ENCODE measurements around the gene PRXL2A.

The PRXL2A gene

DNA sequence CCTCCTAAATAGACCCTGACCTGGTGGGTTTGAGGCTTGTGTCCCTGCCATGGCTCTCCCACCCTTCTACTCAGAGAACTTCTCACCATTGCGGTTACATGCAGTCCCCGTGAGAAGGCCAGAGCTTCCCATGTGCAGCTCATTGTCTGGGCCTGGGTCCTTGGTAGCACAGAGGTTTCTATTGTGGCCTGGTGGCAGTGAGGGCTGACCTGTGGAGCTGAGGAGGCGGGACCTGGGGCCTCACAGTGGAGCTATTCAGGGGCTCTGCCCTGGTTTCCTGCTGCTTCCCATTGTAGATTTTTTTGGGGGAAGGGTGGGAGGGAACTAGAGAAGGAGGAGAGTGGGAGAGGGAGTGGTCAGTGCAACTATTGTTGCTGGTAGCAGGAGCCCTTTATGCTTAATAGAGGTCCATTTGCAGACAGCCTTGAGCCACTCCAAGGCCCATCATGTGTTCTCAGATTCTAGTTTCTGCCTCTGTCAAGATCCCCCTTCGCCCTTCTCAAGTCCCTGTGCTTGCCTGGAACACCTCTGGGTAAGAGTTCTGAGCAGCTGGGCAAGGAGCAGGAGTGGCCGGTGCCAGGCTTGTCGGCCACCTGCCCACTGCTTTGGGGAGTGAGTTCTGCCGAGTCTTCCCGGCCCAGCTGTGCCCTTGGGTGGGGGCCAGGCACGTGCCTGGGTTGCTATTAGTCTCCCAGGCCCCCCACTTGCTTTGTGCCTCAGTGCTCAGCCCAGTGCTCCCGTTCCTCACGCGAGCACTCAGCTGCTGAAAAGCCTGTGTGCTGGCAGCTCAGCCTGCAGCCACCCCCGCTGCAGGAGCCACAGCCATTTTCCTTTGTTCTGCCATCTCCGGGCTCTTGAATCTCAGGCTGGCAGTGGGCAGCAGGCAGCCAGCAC is 56.5 kb downstream of the PRXL2A start:
- Histone ChIP-seq H3K9me3 (replicated peaks; ENCODE audit: low read length) (no peaks in the 10 kb centered on the region), H3K4me2 (ENCODE audit: low read length) (peak overlapping the region; percentile 46), H3K36me3 (ENCODE audit: insufficient read depth, low read length) (no peaks in the 10 kb centered on the region), H3K9ac (ENCODE audit: low read depth, low read length) (no peak overlapping the region), H3K27me3 (ENCODE audit: control insufficient read depth, insufficient read depth, low read length) (no peaks in the 10 kb centered on the region), H3K4me1 (ENCODE audit: control insufficient read depth, insufficient read depth, low read length) (peaks cover 42% of the 10 kb centered on the region), H3K4me3 (ENCODE audit: low read length) (no peak overlapping the region)

DNA sequence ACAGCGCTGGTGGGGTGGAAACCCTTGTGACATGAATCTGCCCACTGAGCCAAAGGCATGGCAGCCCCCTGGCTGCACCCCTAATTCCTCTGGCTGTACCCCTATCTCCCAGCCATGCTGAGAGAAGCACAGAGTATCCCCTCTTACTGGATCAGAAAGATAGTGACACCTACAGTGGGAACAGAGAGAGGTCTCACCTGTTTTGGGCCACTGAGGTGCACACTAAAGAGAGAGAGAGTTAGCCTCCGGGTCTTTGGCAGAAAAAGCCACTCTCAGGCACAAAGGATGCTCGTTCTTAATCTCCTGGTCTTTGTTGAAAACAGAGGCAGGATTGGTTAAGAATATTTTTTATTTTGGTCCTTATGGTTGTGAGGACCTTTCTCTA is 57.1 kb downstream of the PRXL2A start:
- H3K27me3 ChIP-seq (ENCODE audit: control insufficient read depth, insufficient read depth, low read length): no peaks in the 10 kb centered on the region
- no peaks in the 10 kb centered on the region for H3K36me3 ChIP-seq (ENCODE audit: insufficient read depth, low read length)
- peaks cover 38% of the 10 kb centered on the region for H3K4me1 ChIP-seq (ENCODE audit: control insufficient read depth, insufficient read depth, low read length)
- H3K4me2 ChIP-seq (ENCODE audit: low read length): peak overlapping the region; percentile 46
- H3K9me3 ChIP-seq (replicated peaks; ENCODE audit: low read length): no peaks in the 10 kb centered on the region
- H3K4me3 ChIP-seq (ENCODE audit: low read length): no peak overlapping the region
- no peak overlapping the region for H3K9ac ChIP-seq (ENCODE audit: low read depth, low read length)

DNA sequence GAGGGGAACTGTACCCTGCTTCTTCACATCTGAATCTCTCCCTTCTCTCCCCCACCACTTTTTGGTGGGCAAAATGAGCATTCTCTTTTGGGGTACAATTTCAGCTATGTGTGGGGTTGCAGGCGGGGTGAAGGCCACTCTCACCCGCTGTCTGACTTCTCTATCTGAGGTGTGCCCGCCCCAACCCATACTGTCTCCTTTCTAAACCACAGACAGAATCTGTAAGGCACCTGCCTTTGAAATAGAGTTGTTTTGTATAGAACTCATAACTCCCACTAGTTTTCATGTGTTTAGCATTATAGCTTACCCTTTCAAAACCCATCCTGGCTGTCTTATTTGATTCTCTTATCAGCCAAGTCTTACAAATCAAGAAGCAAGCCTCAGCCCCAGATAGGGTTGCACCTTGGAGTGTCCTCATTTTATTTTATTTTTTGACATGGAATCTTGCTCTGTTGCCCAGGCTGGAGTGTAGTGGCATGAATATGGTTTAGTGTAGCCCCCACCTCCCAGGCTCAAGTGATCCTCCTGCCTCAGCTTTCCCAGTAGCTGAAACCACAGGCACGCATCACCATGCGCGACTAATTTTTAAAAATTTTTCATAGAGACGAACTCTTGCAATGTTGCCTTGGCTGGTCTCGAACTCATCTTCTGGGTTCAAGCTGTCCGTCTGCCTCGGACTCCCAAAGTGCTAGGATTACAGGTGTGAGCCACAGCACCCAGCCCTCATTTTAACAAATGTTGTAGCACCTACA is 57.7 kb downstream of the PRXL2A start:
- no peak overlapping the region for H3K9ac ChIP-seq (ENCODE audit: low read depth, low read length)
- no peak overlapping the region for H3K4me3 ChIP-seq (ENCODE audit: low read length)
- peaks cover 32% of the 10 kb centered on the region for H3K4me1 ChIP-seq (ENCODE audit: control insufficient read depth, insufficient read depth, low read length)
- H3K27me3 ChIP-seq (ENCODE audit: control insufficient read depth, insufficient read depth, low read length): no peaks in the 10 kb centered on the region
- no peaks in the 10 kb centered on the region for H3K9me3 ChIP-seq (replicated peaks; ENCODE audit: low read length)
- no peak overlapping the region for H3K4me2 ChIP-seq (ENCODE audit: low read length)
- no peaks in the 10 kb centered on the region for H3K36me3 ChIP-seq (ENCODE audit: insufficient read depth, low read length)

DNA sequence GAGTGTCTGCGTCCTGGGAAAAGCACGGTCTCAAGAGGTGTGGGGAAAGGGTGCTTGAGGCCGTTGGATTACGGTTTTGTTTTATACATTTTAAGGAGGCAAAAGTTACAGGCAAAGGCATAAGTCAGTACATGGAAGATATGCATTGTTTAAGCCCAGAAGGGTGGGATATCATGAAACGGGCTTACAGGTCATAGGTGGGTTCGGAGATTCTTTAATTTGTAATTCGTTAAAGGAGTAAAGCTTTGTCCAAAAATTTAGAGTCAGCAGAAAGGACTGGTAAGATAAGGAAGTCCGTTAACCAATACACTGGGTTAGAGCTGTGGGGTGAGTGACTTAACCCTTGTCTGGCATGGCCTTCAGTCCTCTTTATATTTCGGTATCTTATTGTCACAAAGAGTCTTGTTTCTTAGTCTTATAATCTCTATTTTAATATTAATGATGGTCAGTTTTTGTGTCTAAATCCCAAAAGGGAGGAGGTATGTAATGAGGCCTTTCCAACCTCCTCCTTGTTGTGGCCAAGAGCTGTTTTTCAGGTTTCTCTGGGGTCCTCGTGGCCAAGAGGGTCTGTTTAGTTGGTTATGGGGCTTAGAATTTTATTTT is 58.5 kb downstream of the PRXL2A start:
- H3K27me3 ChIP-seq (ENCODE audit: control insufficient read depth, insufficient read depth, low read length): no peaks in the 10 kb centered on the region
- no peak overlapping the region for H3K4me2 ChIP-seq (ENCODE audit: low read length)
- H3K36me3 ChIP-seq (ENCODE audit: insufficient read depth, low read length): no peaks in the 10 kb centered on the region
- H3K9ac ChIP-seq (ENCODE audit: low read depth, low read length): no peak overlapping the region
- H3K9me3 ChIP-seq (replicated peaks; ENCODE audit: low read length): no peaks in the 10 kb centered on the region
- H3K4me1 ChIP-seq (ENCODE audit: control insufficient read depth, insufficient read depth, low read length): peaks cover 28% of the 10 kb centered on the region
- H3K4me3 ChIP-seq (ENCODE audit: low read length): no peak overlapping the region

DNA sequence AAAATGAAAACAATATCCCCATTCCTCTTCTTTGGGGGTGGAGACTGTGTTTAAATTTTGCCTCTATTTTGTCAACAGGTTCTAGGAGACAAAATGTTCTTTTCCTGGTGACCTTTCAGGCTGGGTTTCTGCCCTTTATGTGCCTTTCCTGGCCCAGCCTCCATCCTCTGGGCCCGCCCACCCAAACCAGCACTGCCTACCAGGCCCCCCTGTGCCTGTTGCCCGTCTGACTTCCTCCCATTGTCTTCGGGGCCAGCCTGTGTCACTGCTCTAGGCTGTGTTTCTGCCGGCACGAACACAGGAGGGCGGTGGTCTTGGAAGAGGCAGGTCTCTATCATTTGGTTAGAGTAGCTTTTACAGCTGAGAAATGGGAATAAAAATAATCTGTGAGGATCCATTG is 59.7 kb downstream of the PRXL2A start:
- Histone ChIP-seq H3K9ac (ENCODE audit: low read depth, low read length) (no peak overlapping the region), H3K27me3 (ENCODE audit: control insufficient read depth, insufficient read depth, low read length) (no peaks in the 10 kb centered on the region), H3K36me3 (ENCODE audit: insufficient read depth, low read length) (no peaks in the 10 kb centered on the region), H3K4me2 (ENCODE audit: low read length) (no peak overlapping the region), H3K9me3 (replicated peaks; ENCODE audit: low read length) (no peaks in the 10 kb centered on the region), H3K4me3 (ENCODE audit: low read length) (no peak overlapping the region), H3K4me1 (ENCODE audit: control insufficient read depth, insufficient read depth, low read length) (peaks cover 32% of the 10 kb centered on the region)

DNA sequence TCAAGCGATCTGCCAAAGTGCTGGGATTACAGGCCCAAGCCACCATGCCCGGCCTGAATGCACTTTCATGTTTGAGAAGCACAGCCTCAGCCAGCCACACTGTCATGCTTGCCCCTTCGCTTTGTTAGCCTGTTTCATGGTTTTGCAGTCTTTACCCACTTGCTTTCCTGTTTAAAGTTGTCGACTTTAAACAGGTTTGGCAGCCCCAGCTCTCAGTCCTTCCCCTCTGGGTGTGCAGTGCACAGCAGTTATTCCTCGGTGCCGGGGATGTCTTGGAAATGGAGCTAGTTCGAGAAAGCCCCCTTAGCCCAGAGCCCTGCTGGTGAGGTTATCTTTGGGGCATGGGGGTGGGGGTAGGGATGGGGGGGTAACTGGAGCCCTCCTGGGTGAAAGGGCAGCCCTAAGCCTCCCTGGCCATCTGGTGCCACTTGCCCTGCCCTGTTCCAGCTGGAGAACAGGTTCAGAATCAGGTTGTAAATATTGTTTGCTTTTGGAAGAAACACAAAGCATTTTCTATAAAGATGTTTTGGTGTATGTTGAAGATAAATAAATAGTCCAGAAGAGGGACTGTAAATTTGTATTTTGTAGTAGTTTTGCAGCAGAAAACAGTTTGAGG is 60.6 kb downstream of the PRXL2A start:
- Histone ChIP-seq H3K4me1 (ENCODE audit: control insufficient read depth, insufficient read depth, low read length) (peaks cover 36% of the 10 kb centered on the region), H3K9me3 (replicated peaks; ENCODE audit: low read length) (no peaks in the 10 kb centered on the region), H3K9ac (ENCODE audit: low read depth, low read length) (no peak overlapping the region), H3K4me3 (ENCODE audit: low read length) (no peak overlapping the region), H3K4me2 (ENCODE audit: low read length) (no peak overlapping the region), H3K36me3 (ENCODE audit: insufficient read depth, low read length) (no peaks in the 10 kb centered on the region), H3K27me3 (ENCODE audit: control insufficient read depth, insufficient read depth, low read length) (no peaks in the 10 kb centered on the region)

DNA sequence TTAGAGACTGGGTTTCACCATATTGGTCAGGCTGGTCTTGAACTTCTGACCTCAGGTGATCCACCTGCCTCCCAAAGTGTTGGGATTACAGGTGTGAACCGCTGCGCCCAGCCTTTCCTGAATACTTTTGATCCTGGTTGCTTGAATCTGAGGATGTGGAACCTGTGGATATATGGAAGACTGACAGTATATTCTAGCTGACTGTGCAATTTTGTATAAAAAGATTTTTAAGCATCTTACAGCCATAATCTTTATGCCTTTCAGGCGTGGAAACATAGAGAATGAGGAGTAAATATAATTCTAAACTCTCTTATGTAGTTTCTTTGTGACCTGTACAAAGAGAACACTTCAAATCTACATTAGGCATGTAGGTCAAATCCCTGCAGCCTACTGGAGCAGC is 61.9 kb downstream of the PRXL2A start:
- H3K4me1 ChIP-seq (ENCODE audit: control insufficient read depth, insufficient read depth, low read length): peaks cover 29% of the 10 kb centered on the region
- no peak overlapping the region for H3K4me3 ChIP-seq (ENCODE audit: low read length)
- H3K9me3 ChIP-seq (replicated peaks; ENCODE audit: low read length): no peaks in the 10 kb centered on the region
- H3K27me3 ChIP-seq (ENCODE audit: control insufficient read depth, insufficient read depth, low read length): no peaks in the 10 kb centered on the region
- no peaks in the 10 kb centered on the region for H3K36me3 ChIP-seq (ENCODE audit: insufficient read depth, low read length)
- no peak overlapping the region for H3K4me2 ChIP-seq (ENCODE audit: low read length)
- H3K9ac ChIP-seq (ENCODE audit: low read depth, low read length): no peak overlapping the region

DNA sequence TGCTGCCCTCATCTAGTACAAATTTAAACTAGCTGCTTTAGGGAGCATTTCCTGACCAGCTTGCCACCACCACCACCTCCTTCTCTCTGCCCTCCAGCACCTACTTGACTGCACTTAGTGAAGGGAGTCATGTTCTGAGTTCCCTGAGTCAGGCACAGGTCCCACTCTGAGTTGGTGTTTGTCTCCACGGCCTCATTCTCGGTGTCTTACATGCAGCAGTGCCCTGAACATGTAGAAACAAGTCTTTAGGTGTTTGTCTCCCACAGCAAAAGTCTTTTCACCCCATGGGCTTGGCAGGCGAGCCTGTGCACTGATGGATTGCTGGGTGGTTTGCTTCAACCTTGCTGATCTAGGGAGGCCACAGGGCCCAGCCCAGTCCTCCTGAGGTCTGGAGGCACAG is 62.6 kb downstream of the PRXL2A start:
- Histone ChIP-seq H3K9ac (ENCODE audit: low read depth, low read length) (no peak overlapping the region), H3K36me3 (ENCODE audit: insufficient read depth, low read length) (no peaks in the 10 kb centered on the region), H3K4me3 (ENCODE audit: low read length) (no peak overlapping the region), H3K4me2 (ENCODE audit: low read length) (no peak overlapping the region), H3K4me1 (ENCODE audit: control insufficient read depth, insufficient read depth, low read length) (peaks cover 24% of the 10 kb centered on the region), H3K27me3 (ENCODE audit: control insufficient read depth, insufficient read depth, low read length) (no peaks in the 10 kb centered on the region), H3K9me3 (replicated peaks; ENCODE audit: low read length) (no peaks in the 10 kb centered on the region)

DNA sequence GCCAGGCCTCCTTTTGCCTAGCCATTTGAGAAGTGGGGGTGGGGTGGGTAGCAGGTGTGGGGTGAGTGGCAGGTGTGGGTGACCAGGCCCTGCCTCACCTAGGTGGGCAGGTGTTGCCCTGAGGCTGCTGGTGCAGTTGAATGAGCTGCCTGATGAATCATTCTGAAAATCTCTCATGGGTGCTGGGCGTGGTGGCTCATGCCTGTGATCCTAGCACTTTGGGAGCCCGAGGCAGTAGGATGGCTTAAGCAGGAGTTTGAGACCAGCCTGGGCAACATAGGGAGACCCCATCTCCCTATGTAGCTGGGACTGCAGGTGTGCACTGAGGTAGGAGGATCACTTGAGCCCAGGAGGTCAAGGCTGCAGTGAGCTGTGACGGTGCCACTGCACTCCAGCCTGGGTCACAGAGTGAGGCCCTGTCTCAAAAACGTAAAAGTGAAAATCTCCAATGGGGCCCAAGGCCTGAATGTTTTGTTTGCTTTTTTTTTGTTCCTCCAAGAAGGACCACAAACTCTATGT is 63.4 kb downstream of the PRXL2A start:
- Histone ChIP-seq H3K4me3 (ENCODE audit: low read length) (no peak overlapping the region), H3K27me3 (ENCODE audit: control insufficient read depth, insufficient read depth, low read length) (no peaks in the 10 kb centered on the region), H3K9ac (ENCODE audit: low read depth, low read length) (no peak overlapping the region), H3K36me3 (ENCODE audit: insufficient read depth, low read length) (no peaks in the 10 kb centered on the region), H3K9me3 (replicated peaks; ENCODE audit: low read length) (no peaks in the 10 kb centered on the region), H3K4me1 (ENCODE audit: control insufficient read depth, insufficient read depth, low read length) (peaks cover 24% of the 10 kb centered on the region), H3K4me2 (ENCODE audit: low read length) (no peak overlapping the region)

DNA sequence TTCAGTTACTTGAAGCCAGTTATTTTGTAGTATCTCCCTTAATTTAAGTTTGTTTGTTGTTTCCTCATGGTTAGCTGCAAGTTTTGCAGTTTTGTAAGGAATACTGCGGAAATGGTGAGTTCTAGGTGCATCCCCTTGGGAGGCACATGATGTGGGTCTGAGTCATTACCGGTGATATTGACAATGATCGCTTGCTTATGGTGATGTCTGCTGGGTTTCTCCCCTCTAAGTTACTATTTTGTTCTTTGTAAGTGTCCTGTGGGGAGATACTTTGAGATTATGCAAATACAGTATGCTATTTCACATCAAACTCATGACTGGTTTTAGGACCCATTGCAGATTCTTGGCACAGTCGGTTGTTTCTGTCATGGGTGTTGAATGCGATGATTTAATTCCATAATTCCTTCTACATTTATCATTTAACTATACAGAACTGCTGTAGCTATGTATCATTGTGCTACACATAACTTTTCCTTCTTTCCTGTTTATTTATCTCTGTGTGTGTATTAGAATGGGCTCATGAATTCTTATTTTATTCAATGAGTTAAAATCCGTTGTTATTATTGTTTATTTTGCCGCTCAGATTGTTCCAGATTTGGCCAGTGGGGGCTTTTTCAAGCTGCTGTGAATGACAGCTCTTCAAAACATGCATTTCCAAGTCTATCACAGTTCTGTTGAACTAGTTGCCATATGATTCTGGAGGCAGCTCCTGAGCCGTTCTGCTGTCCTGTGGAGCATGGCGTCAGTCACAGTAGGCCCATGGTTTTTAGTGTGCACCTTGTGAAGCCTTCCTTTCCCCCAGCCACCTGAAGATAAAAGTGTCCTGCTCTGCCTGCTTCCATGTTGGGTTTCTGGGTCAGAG is 64.1 kb downstream of the PRXL2A start:
- no peaks in the 10 kb centered on the region for H3K36me3 ChIP-seq (ENCODE audit: insufficient read depth, low read length)
- H3K9ac ChIP-seq (ENCODE audit: low read depth, low read length): no peak overlapping the region
- H3K27me3 ChIP-seq (ENCODE audit: control insufficient read depth, insufficient read depth, low read length): no peaks in the 10 kb centered on the region
- no peaks in the 10 kb centered on the region for H3K9me3 ChIP-seq (replicated peaks; ENCODE audit: low read length)
- H3K4me1 ChIP-seq (ENCODE audit: control insufficient read depth, insufficient read depth, low read length): peaks cover 24% of the 10 kb centered on the region
- no peak overlapping the region for H3K4me3 ChIP-seq (ENCODE audit: low read length)
- H3K4me2 ChIP-seq (ENCODE audit: low read length): no peak overlapping the region

Measured in skeletal muscle satellite cell (primary cell).